Right lobe of liver (tissue), 6 donors: Measurements from ENCODE around the gene SFRP5. TPM values are rescaled to one million over a fixed set of nuclear protein-coding genes. Genes with fewer than 3 reads are reported as not detected.

ENCODE experiments used
- ATAC-seq, 4 donors: fragments of 200-7000 bp; cut with Tn5 transposase; one replicate each; pipeline ENCODE4 v1.9.1; 2020; ENCODE audit warnings: mild to moderate bottlenecking in 4 of 4, moderate library complexity in 4 of 4
- DNase-seq, 3 donors: peaks; one replicate each; pipeline ENCODE4 v3.0.0-alpha.2; 2020
- H3K27ac ChIP-seq, 3 donors: fragments of 200-600 bp; one replicate each; pipeline ENCODE4 v1.8.0; 2022
- H3K27me3 ChIP-seq, 2 donors: fragments of 200-600 bp; one replicate each; pipeline ENCODE4 v1.8.0; 2022
- H3K36me3 ChIP-seq, 4 donors: fragments of 200-600 bp; sonication (generic) in 1 of 4; one replicate each; pipeline versions ENCODE4 v1.5.1 to v1.8.0; 2017 to 2022; ENCODE audit warnings: control low read depth in 1 of 4
- H3K4me1 ChIP-seq, 4 donors: fragments of 200-600 bp; sonication (generic) in 1 of 4; one replicate each; pipeline versions ENCODE4 v1.5.1 to v1.8.0; 2017 to 2022; ENCODE audit warnings: control low read depth in 1 of 4
- H3K4me3 ChIP-seq, 3 donors: fragments of 200-600 bp; one replicate each; pipeline ENCODE4 v1.8.0; 2022
- H3K9me3 ChIP-seq, 4 donors: fragments of 200-600 bp; sonication (generic) in 1 of 4; one replicate each; pipeline versions ENCODE4 v1.5.1 to v1.8.0; 2017 to 2022; ENCODE audit warnings: control low read depth in 1 of 4
- POLR2A ChIP-seq: fragments of 450-650 bp; IDR thresholded peaks from one replicate; pipeline ENCODE4 v1.6.1; 2017; ENCODE audit warnings: antibody characterized with exemption, mild to moderate bottlenecking
- WGBS: methylation state at CpG from one replicate; pipeline ENCODE4 v1.1.6; 2018; ENCODE audit warnings: low coverage, low lambda C conversion rate; ENCODE audit not compliant: insufficient coverage; ENCODE audit errors: missing lambda C conversion rate; 5-methylcytosine and 5-hydroxymethylcytosine counted together
- intact Hi-C, 2 donors: fragments of 100-400 bp; cut with DNase I; formaldehyde crosslinking; loops; one replicate each; pipeline versions ENCODE4 v1.11.2 to v1.14.1; 2022
- total RNA-seq, 6 experiments: library from RNA; depleted of rRNA in 2 of 6; stranded (reverse); fragments of >200 nt in 2 of 6; fragmentation: NEBNext Ultra II Directional in 3 of 6; extraction: Animal tissue kit (Norgen Biotek cat#: 25700) in 3 of 6; gene quantifications; one replicate each; pipeline versions ENCODE4 v1.1.0 to v1.2.4, GENCODE V29; 2016 to 2023
- TF ChIP-seq, protein P1 (sequence below), 4 donors: fragments of 200-600 bp in 3 of 4; fragments of 450-650 bp in 1 of 4; IDR thresholded peaks; one replicate each; pipeline versions ENCODE4 v1.5.1 to v1.8.0; 2016 to 2022; ENCODE audit warnings: antibody characterized with exemption in 4 of 4, mild to moderate bottlenecking in 2 of 4
- donor health status: DM: no; HTN: yes; CAD: no.
- donor health status: DM: no; HTN: no; CAD: no.
- donor health status: DM: no; HTN: no; CAD: no.
- donor health status: DM: no; HTN: yes; CAD: no.
- donor health status: DM: no; HTN: yes; CAD: no.

Gene SFRP5
- total RNA-seq, 6 experiments from 2014 or later: 1.6 to 6.6 (median 4.5) TPM

DNA sequence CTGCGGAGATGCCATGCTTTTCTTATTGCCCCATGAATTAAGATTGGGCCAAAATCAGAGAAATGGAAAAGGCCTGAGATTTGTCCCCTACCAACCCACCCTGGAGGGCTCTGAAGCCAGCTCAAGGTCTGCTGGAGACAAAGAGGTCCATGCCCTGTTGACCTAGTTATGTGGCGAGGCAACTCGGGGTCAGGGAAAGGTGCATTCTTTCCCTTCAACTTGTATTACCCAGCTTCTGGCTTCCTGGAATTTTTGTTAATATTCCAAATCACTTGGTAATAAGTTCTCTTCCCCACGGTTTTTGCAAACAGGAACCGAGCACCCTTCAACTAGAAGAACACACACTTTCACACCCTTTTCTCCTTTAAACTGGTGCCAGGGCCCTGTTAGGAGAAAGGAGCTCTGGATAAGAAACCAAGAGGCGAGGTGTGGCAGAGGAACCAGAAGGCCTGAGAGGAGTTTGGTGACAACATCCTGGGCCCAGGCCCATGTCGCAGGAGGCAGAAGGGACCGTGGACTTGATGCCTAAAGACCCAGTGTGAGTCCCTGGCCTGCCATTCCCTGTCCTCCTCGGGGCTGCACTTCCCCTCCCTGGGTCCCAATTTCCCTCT is 12.5 kb upstream of the SFRP5 start:
- no peaks in the 10 kb centered on the region for H3K27me3 ChIP-seq
- H3K9me3 ChIP-seq: no peaks in the 10 kb centered on the region
- H3K4me1 ChIP-seq: peaks cover 0 to 11% (median 0%) of the 10 kb centered on the region in 4 donors
- ATAC-seq (no peak), DNase-seq (peak in 1 of 3 donors; percentile 8)
- no peak overlapping the region for H3K27ac ChIP-seq
- no peak for TF ChIP-seq POLR2A
- TF ChIP-seq, protein P1, sequence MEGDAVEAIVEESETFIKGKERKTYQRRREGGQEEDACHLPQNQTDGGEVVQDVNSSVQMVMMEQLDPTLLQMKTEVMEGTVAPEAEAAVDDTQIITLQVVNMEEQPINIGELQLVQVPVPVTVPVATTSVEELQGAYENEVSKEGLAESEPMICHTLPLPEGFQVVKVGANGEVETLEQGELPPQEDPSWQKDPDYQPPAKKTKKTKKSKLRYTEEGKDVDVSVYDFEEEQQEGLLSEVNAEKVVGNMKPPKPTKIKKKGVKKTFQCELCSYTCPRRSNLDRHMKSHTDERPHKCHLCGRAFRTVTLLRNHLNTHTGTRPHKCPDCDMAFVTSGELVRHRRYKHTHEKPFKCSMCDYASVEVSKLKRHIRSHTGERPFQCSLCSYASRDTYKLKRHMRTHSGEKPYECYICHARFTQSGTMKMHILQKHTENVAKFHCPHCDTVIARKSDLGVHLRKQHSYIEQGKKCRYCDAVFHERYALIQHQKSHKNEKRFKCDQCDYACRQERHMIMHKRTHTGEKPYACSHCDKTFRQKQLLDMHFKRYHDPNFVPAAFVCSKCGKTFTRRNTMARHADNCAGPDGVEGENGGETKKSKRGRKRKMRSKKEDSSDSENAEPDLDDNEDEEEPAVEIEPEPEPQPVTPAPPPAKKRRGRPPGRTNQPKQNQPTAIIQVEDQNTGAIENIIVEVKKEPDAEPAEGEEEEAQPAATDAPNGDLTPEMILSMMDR (IDR thresholded peaks at IDR 0.05): no peak
- WGBS: 64% methylated on average over 9 of the region's 9 CpGs
- no peak overlapping the region for H3K4me3 ChIP-seq
- intact Hi-C loops: no loop called here
- no peaks in the 10 kb centered on the region for H3K36me3 ChIP-seq

DNA sequence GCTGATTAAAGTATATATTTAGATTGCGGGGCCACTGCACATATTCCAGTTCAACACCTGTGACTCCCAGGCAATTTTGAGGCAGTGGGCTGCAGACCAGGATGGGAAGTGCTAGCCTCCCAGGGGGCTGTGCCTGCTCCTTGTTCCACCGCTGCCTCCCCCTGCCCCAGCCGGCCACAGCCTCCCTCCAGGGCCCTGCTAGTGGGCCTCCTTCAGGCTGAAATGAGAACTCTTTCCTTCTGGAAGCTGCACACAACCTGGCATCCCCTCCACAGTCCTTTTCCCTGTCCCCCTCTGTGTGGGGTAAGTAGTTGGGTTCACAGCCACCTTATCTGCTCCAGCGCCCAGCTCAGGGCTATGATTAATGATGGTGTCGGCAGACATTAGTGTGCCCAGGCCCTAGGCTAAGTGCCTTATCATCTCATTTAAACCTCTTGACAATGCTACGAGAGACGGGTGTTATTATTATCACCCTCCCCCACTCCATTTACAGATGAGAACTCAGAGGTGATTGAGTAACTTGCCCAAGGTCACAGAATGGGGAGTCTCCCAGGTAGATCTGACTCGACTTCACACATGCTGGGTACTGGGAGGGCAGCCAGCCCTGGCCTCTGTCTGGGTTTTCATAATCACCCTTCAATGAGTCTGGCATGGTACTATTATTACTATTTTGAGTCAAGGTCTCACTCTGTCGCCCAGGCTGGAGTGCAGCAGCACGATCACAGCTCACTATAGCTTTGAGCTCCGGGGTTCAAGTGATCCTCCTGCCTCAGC is 10.8 kb upstream of the SFRP5 start:
- H3K4me3 ChIP-seq: no peak overlapping the region
- peak in 1 of 3 donors; percentile 40 for DNase-seq
- H3K27ac ChIP-seq: no peak overlapping the region
- intact Hi-C loops: no loop called here
- H3K36me3 ChIP-seq: no peaks in the 10 kb centered on the region
- peaks cover 0 to 11% (median 0%) of the 10 kb centered on the region in 4 donors for H3K4me1 ChIP-seq
- H3K27me3 ChIP-seq: no peaks in the 10 kb centered on the region
- TF ChIP-seq, protein P1 (IDR thresholded peaks at IDR 0.05): no peak
- peak in 3 of 4 donors; percentile 18 to 43 (median 41) for ATAC-seq
- H3K9me3 ChIP-seq: no peaks in the 10 kb centered on the region
- 49% methylated on average over 7 of the region's 11 CpGs for WGBS

DNA sequence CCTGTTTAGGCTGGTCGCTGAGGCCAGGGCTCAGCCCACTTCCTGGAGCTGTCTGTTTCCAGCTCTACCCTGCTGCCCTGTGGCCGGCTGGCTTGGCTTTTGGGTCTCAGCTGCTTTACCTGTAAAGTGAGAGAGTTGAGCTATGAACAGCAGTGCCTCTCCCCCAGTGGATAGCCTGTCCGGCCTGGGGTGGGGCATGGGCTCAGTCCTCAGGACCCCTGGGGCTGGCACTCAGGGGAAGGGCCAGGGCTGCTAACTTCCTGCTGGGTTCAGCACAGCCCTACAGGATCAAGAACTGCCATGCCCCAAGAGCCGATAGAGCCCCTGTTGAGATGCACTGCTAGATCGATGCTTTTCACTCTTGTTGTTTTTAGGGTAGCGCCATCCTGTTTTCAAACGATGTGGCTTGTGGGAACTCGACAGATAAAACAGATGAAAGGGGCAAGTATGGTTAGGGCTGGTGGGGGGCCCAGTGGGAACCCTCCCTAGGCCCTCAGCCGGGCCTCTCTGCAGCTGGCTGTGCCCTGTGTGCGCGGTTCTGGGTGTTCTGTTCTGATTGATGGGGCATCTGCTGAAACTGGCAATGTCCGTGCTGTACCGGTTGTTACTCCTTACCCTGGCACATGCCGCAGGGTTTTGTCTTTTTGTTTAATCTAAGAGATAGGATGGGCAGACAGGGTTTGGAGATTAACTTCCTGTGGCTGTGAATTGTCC is 10.0 kb upstream of the SFRP5 start:
- Histone ChIP-seq H3K36me3 (no peaks in the 10 kb centered on the region), H3K9me3 (no peaks in the 10 kb centered on the region), H3K27ac (no peak overlapping the region), H3K4me3 (no peak overlapping the region), H3K4me1 (peaks cover 0 to 11% (median 0%) of the 10 kb centered on the region in 4 donors), H3K27me3 (no peaks in the 10 kb centered on the region)
- intact Hi-C loops: no loop called here
- TF ChIP-seq, protein P1 (IDR thresholded peaks at IDR 0.05): no peak
- no peak for TF ChIP-seq POLR2A
- DNase-seq (peak in 1 of 3 donors; percentile 36), ATAC-seq (peak in 2 of 4 donors; percentile 5 to 12)
- WGBS: 45% methylated on average over 6 of the region's 14 CpGs

DNA sequence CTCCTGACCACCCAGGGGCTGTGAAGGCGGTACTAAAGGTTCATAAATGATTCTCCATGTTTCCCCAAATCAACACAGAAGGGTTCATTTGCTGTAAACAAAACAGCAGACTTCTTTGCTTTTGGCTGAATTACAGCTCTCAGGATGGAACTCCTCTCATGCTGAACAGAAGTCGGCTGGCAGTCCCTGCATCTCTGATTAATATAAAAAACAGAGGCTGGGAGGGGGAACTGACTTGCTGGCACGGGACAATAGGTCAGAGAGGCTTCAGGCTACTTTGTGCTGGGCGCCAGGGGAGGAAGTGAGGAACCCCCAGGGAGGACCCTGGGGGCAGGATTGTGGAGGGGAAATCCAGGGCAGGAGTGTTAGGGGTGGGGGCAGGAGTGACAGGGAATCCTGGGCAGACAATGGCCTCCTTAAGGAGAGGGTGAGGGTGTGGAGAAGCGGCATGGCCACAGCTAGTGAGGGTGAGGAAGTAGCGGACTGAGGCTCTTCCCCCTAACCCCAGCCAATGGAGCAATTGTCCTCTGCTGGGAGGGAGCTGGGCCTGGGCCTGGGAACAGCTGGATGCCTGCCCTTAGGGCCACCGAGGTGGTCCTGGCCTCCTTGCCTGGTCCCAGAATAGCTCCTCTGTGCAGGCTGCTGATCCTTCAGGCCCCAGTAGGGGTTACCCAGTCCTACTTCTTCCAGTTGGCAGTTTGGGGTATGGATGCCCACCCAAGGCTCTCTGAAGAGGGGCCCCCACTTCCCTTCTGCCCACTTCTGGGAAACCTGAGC is 9.2 kb upstream of the SFRP5 start:
- Histone ChIP-seq H3K27ac (no peak overlapping the region), H3K36me3 (no peaks in the 10 kb centered on the region), H3K4me3 (no peak overlapping the region), H3K4me1 (peaks cover 0 to 11% (median 0%) of the 10 kb centered on the region in 4 donors), H3K27me3 (no peaks in the 10 kb centered on the region), H3K9me3 (no peaks in the 10 kb centered on the region)
- DNase-seq: peak in 1 of 3 donors; percentile 35
- intact Hi-C loops: no loop called here
- TF ChIP-seq, protein P1 (IDR thresholded peaks at IDR 0.05): no peak
- peak; percentile 42 to 50 (median 46) for ATAC-seq
- WGBS: 59% methylated on average over 4 of the region's 7 CpGs
